Neuronal stem cell (in vitro differentiated cells): ENCODE results near the gene NUDT1.

Experiments
- DNase-seq: peaks from one replicate; pipeline ENCODE4 v3.0.0-alpha.2; 2013; ENCODE audit warnings: low spot score
- H2AFZ ChIP-seq: one replicate; pipeline ENCODE4 v1.6.1; 2013; ENCODE audit warnings: mild to moderate bottlenecking, low read length, inconsistent platforms
- H2AK5ac ChIP-seq: 2 replicates; pipeline ENCODE4 v1.6.1; 2013; ENCODE audit warnings: low read depth, mild to moderate bottlenecking, inconsistent platforms, low read length, moderate library complexity, mixed read lengths
- H2BK120ac ChIP-seq: 2 replicates; pipeline ENCODE4 v1.6.1; 2013; ENCODE audit warnings: low read depth, mild to moderate bottlenecking, inconsistent platforms, low read length, moderate library complexity, mixed read lengths
- H2BK12ac ChIP-seq: one replicate; pipeline ENCODE4 v1.6.1; 2013; ENCODE audit warnings: low read length, inconsistent platforms
- H2BK15ac ChIP-seq: 2 replicates; pipeline ENCODE4 v1.6.1; 2013; ENCODE audit warnings: mild to moderate bottlenecking, low read length, inconsistent platforms, mixed read lengths
- H2BK5ac ChIP-seq: one replicate; pipeline ENCODE4 v1.6.1; 2013; ENCODE audit warnings: inconsistent platforms, mild to moderate bottlenecking, low read length, moderate library complexity
- H3K14ac ChIP-seq: one replicate; pipeline ENCODE4 v1.6.1; 2013; ENCODE audit warnings: low read length, inconsistent platforms
- H3K18ac ChIP-seq: 2 replicates; pipeline ENCODE4 v1.6.1; 2013; ENCODE audit warnings: low read length, inconsistent platforms
- H3K23ac ChIP-seq: 2 replicates; pipeline ENCODE4 v1.6.1; 2013; ENCODE audit warnings: low read depth, mild to moderate bottlenecking, mixed read lengths, low read length, inconsistent platforms; ENCODE audit not compliant: poor library complexity
- H3K27ac ChIP-seq: replicated peaks from 3 replicates; pipeline ENCODE4 v1.5.1; 2013; ENCODE audit warnings: low read length, inconsistent platforms
- H3K27me3 ChIP-seq, 3 experiments: 2 replicates each; pipeline ENCODE4 v1.6.1; 2013; ENCODE audit warnings: low read length in 3 of 3, mild to moderate bottlenecking in 2 of 3, inconsistent platforms in 1 of 3, low read depth in 1 of 3, mixed read lengths in 1 of 3, moderate library complexity in 1 of 3; ENCODE audit not compliant: control insufficient read depth in 3 of 3, insufficient read depth in 3 of 3
- H3K36me3 ChIP-seq, 2 donors: replicated peaks in 1 of 2; 2 replicates each; pipeline ENCODE4 v1.6.1; 2013; ENCODE audit warnings: low read length in 2 of 2; ENCODE audit not compliant: control insufficient read depth in 2 of 2, insufficient read depth in 2 of 2
- H3K4ac ChIP-seq: 2 replicates; pipeline ENCODE4 v1.6.1; 2013; ENCODE audit warnings: inconsistent platforms, mild to moderate bottlenecking, low read length, moderate library complexity
- H3K4me1 ChIP-seq, 2 donors: 1 replicate in 1 of 2; 2 replicates in 1 of 2; pipeline ENCODE4 v1.6.1; 2013; ENCODE audit warnings: low read length in 2 of 2, low read depth in 1 of 2; ENCODE audit not compliant: control insufficient read depth in 2 of 2, insufficient read depth in 1 of 2
- H3K4me2 ChIP-seq: one replicate; pipeline ENCODE4 v1.6.1; 2013; ENCODE audit warnings: mild to moderate bottlenecking, low read length, inconsistent platforms; ENCODE audit not compliant: insufficient read depth, poor library complexity, severe bottlenecking
- H3K4me3 ChIP-seq, 2 donors: 2 replicates each; pipeline ENCODE4 v1.5.1; 2013; ENCODE audit warnings: low read length in 2 of 2, mild to moderate bottlenecking in 2 of 2, inconsistent platforms in 1 of 2, moderate library complexity in 1 of 2
- H3K79me1 ChIP-seq: one replicate; pipeline ENCODE4 v1.6.1; 2013; ENCODE audit warnings: low read depth, mild to moderate bottlenecking, inconsistent platforms, low read length, moderate library complexity
- H3K9ac ChIP-seq: one replicate; pipeline ENCODE4 v1.6.1; 2013; ENCODE audit warnings: mild to moderate bottlenecking, low read depth, low read length, inconsistent platforms; ENCODE audit not compliant: poor library complexity
- H3K9me3 ChIP-seq, 2 donors: replicated peaks in 1 of 2; 2 replicates each; pipeline versions ENCODE3 to v1.6.1; 2013; ENCODE audit warnings: low read length in 2 of 2, mild to moderate bottlenecking in 2 of 2, inconsistent platforms in 1 of 2, low read depth in 1 of 2, mixed read lengths in 1 of 2, moderate library complexity in 1 of 2; ENCODE audit not compliant: control insufficient read depth in 2 of 2, insufficient read depth in 1 of 2
- H4K8ac ChIP-seq: one replicate; pipeline ENCODE4 v1.6.1; 2013; ENCODE audit warnings: low read depth, mild to moderate bottlenecking, inconsistent platforms, low read length, moderate library complexity
- H4K91ac ChIP-seq: one replicate; pipeline ENCODE4 v1.6.1; 2013; ENCODE audit warnings: low read length, low read depth, mild to moderate bottlenecking, inconsistent platforms; ENCODE audit not compliant: poor library complexity
- WGBS, 2 donors: extraction: QIAGEN DNeasy Blood & Tissue Kit; methylation state at CpG; one replicate each; pipeline ENCODE4 v1.1.7; 2013; ENCODE audit warnings: missing lambda C conversion rate in 2 of 2, mixed read lengths in 1 of 2; ENCODE audit not compliant: insufficient read length in 2 of 2, insufficient replicate concordance in 1 of 2; ENCODE audit errors: extremely low coverage in 2 of 2; 5-methylcytosine and 5-hydroxymethylcytosine counted together

Gene NUDT1

DNA sequence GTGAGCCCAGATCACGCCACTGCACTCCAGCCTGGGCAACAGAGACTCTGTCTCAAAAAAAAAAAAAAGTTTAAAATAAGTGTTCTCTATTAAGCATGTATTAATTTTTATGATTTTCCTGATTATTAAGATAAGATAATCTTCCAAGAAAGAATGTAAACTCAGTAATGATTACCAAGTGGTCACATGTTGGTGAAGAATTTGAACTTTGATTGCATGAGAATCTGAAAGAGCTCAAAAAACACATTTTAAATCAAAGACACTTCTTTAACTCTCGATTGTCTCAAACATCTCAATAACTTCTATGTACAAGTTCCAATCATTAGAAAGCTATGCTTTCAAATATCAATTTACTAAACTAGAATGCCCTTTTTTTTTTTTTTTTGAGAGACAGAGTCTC is 38.4 kb downstream of the NUDT1 start:
- Histone ChIP-seq H3K27ac (no peak overlapping the region), H3K4ac (no peak overlapping the region), H3K9ac (no peak overlapping the region), H4K91ac (no peak overlapping the region), H2BK5ac (no peak overlapping the region), H3K4me1 (peaks cover 9 to 10% of the 10 kb centered on the region in 2 donors), H2BK15ac (no peak overlapping the region), H2BK120ac (no peak overlapping the region), H3K9me3 (peaks cover 0 to 1% of the 10 kb centered on the region in 2 donors), H3K23ac (no peak overlapping the region), H2AFZ (no peak overlapping the region), H3K4me3 (no peak overlapping the region), H3K79me1 (peaks cover 6% of the 10 kb centered on the region), H3K18ac (no peak overlapping the region), H2BK12ac (no peak overlapping the region), H3K14ac (no peak overlapping the region), H4K8ac (no peak overlapping the region), H3K36me3 (peaks cover 2 to 20% of the 10 kb centered on the region in 2 donors), H2AK5ac (no peak overlapping the region), H3K27me3 (no peaks in the 10 kb centered on the region), H3K4me2 (no peak overlapping the region)
- no peak for DNase-seq
- no CpG with 5 or more reads among the region's 2 CpGs for WGBS, 2 donors

DNA sequence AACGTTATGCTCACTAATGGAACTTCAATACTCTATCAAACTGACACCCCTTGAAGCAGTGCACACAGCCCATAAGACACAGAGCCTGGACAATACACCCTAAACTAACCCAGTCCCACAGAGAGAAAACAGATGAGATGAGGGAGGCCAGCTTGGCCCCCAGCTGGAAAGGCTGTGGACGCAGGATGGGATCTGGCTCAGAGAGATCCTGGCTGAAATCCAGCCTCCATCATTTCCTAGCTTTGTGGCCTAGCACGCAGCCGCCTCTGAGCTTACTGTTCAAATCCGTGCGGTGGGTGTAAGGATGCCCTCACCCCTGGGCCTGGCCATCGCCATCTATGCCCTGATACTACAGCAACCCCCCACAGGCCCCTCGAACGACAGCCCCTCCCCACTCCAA is 39.5 kb downstream of the NUDT1 start:
- no peak overlapping the region for H2BK120ac ChIP-seq
- no peak overlapping the region for H3K14ac ChIP-seq
- no peak overlapping the region for H2BK5ac ChIP-seq
- no peak overlapping the region for H2BK12ac ChIP-seq
- H3K4me1 ChIP-seq: peaks cover 9 to 10% of the 10 kb centered on the region in 2 donors
- H2AFZ ChIP-seq: no peak overlapping the region
- H3K27me3 ChIP-seq: no peaks in the 10 kb centered on the region
- H2BK15ac ChIP-seq: no peak overlapping the region
- no peak overlapping the region for H4K91ac ChIP-seq
- DNase-seq: no peak
- peaks cover 2 to 13% of the 10 kb centered on the region in 2 donors for H3K36me3 ChIP-seq
- peak overlapping the region; percentile 82 for H2AK5ac ChIP-seq
- peaks cover 6% of the 10 kb centered on the region for H3K79me1 ChIP-seq
- H3K4me2 ChIP-seq: no peak overlapping the region
- no CpG with 5 or more reads among the region's 9 CpGs for WGBS, 2 donors
- no peak overlapping the region for H3K23ac ChIP-seq
- H3K9me3 ChIP-seq: peaks cover 0 to 1% of the 10 kb centered on the region in 2 donors
- no peak overlapping the region for H3K9ac ChIP-seq
- no peak overlapping the region for H3K27ac ChIP-seq
- H3K18ac ChIP-seq: peak overlapping the region; percentile 31
- H3K4me3 ChIP-seq: no peak overlapping the region
- H3K4ac ChIP-seq: peak overlapping the region; percentile 6
- H4K8ac ChIP-seq: no peak overlapping the region

DNA sequence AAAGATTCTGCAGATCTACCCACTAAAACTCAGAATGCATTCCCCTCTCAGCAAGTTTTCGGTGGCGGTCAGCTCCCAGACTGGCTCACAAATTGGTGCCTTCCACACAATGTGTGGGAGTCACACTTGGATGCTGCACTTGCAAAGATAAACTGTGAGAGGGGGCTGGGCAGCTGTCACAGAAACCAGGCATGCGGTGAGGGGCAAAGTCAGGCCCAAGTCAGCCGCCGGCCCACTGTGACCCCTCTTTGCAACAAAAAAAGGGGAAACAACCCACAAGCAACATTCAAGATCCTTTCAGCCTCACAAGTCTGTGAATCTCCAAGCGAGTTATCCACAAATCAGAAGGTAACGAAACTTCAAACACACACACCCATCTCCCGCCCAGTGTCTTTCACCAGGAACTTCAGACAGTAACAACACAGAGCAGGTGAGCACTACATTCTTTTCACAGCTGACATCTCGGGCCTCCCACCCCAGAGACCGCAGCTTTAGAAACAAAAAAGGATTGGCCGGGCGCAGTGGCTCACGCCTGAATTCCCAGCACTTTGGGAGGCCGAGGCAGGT is 40.2 kb downstream of the NUDT1 start:
- Histone ChIP-seq H2BK12ac (no peak overlapping the region), H3K27me3 (no peaks in the 10 kb centered on the region), H2AK5ac (no peak overlapping the region), H4K91ac (no peak overlapping the region), H3K4ac (no peak overlapping the region), H3K36me3 (peaks cover 2 to 6% of the 10 kb centered on the region in 2 donors), H3K4me3 (no peak overlapping the region), H3K4me1 (peaks cover 9 to 10% of the 10 kb centered on the region in 2 donors), H2BK5ac (no peak overlapping the region), H3K27ac (no peak overlapping the region), H2BK15ac (no peak overlapping the region), H3K79me1 (peaks cover 6% of the 10 kb centered on the region), H3K9me3 (peaks cover 0 to 1% of the 10 kb centered on the region in 2 donors), H2AFZ (no peak overlapping the region), H4K8ac (peak overlapping the region; percentile 65), H3K14ac (no peak overlapping the region), H3K18ac (no peak overlapping the region), H3K9ac (no peak overlapping the region), H3K4me2 (no peak overlapping the region), H2BK120ac (no peak overlapping the region), H3K23ac (peak overlapping the region; percentile 91)
- DNase-seq: no peak
- WGBS, 2 donors: no CpG with 5 or more reads among the region's 14 CpGs

DNA sequence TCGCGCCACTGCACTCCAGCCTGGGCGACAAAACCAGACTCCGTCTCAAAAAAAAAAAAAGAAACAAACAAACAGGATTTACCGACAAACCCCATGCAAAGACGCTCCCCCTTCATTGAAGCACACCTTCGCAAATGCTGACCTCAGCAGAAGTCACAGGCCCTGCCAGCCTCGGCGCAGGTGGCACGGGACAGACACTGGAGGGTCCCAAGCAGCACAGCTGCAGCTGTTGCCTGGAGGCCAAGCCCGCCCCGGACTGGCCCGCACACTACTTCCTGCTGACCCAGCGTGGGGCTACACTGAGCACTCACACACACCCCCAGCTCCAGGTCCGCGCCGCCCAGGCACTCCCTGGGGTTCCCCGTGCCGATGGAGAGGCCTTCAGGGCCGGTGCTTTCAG is 41.0 kb downstream of the NUDT1 start:
- Histone ChIP-seq H4K8ac (peak overlapping the region; percentile 17), H3K9ac (no peak overlapping the region), H3K9me3 (no peaks in the 10 kb centered on the region), H4K91ac (no peak overlapping the region), H2BK15ac (no peak overlapping the region), H2AK5ac (peak overlapping the region; percentile 70), H3K18ac (peak overlapping the region; percentile 80), H3K4me1 (peaks cover 9 to 10% of the 10 kb centered on the region in 2 donors), H2AFZ (no peak overlapping the region), H3K4me2 (no peak overlapping the region), H3K4me3 (no peak overlapping the region), H3K27ac (no peak overlapping the region), H3K23ac (peak overlapping the region; percentile 65), H2BK5ac (no peak overlapping the region), H3K4ac (peak overlapping the region; percentile 76), H2BK120ac (peak overlapping the region; percentile 72), H2BK12ac (peak overlapping the region; percentile 22), H3K36me3 (peaks cover 0 to 1% of the 10 kb centered on the region in 2 donors), H3K27me3 (no peaks in the 10 kb centered on the region), H3K79me1 (peaks cover 3% of the 10 kb centered on the region), H3K14ac (peak overlapping the region; percentile 82)
- WGBS, 2 donors: no CpG with 5 or more reads among the region's 20 CpGs
- no peak for DNase-seq
